Activated T-helper 17 cell treated with anti-CD3 and anti-CD28 coated beads, Interleukin-2, amount 50 U/mL, for 72 hours (primary cell): ENCODE results near the gene AGAP1. TPM values are rescaled to one million over a fixed set of nuclear protein-coding genes. Genes with fewer than 3 reads are reported as not detected.

ENCODE experiments used
- ATAC-seq: fragments of 150-1000 bp; cut with Tn5 transposase; replicated peaks from 2 replicates; pipeline ENCODE4 v1.10.0; 2021; ENCODE audit warnings: mild to moderate bottlenecking, moderate library complexity
- H3K27ac Mint-ChIP-seq: one replicate; pipeline ENCODE4 v1.8.0; 2022; ENCODE audit warnings: mixed read lengths
- H3K27me3 Mint-ChIP-seq: one replicate; pipeline ENCODE4 v1.8.0; 2022; ENCODE audit warnings: mixed read lengths
- H3K36me3 Mint-ChIP-seq: one replicate; pipeline ENCODE4 v1.8.0; 2022; ENCODE audit warnings: low read depth, mild to moderate bottlenecking, mixed read lengths
- H3K4me1 Mint-ChIP-seq: one replicate; pipeline ENCODE4 v1.8.0; 2022; ENCODE audit warnings: mixed read lengths
- H3K4me3 Mint-ChIP-seq: one replicate; pipeline ENCODE4 v1.8.0; 2022; ENCODE audit warnings: mild to moderate bottlenecking, mixed read lengths
- H3K9me3 Mint-ChIP-seq: one replicate; pipeline ENCODE4 v1.8.0; 2022; ENCODE audit warnings: mixed read lengths
- total RNA-seq, 2 donors: library from RNA; stranded (reverse); gene quantifications; one replicate each; pipeline ENCODE4 v1.2.3, GENCODE V29; 2022

The AGAP1 gene
- total RNA-seq, 2 donors from 2014 or later, result 2.2 to 5.3 TPM

DNA sequence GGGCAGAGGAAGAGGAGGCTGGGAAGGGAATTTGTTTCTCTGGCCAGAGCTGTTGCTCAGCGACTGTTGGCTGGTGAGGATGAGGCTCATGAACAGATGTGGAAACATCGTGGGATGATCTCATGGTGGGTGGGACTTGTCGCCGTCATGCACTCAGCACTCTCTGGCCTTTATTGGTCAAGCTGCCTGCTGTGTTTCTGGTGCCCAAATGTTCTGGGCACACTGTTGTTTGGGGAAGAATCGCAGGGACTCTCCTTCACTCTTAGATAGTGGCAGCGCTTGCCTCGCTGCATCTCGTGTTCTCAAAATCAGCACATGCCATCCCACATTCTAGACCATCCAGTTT lies 145.6 kb downstream of the AGAP1 start:
- Mint-ChIP-seq H3K36me3 (no peaks in the 10 kb centered on the region), H3K27ac (no peak overlapping the region), H3K27me3 (peaks cover 24% of the 10 kb centered on the region), H3K4me1 (peaks cover 6% of the 10 kb centered on the region), H3K4me3 (peak overlapping the region; percentile 13), H3K9me3 (no peaks in the 10 kb centered on the region)
- peak; percentile 58 for ATAC-seq

DNA sequence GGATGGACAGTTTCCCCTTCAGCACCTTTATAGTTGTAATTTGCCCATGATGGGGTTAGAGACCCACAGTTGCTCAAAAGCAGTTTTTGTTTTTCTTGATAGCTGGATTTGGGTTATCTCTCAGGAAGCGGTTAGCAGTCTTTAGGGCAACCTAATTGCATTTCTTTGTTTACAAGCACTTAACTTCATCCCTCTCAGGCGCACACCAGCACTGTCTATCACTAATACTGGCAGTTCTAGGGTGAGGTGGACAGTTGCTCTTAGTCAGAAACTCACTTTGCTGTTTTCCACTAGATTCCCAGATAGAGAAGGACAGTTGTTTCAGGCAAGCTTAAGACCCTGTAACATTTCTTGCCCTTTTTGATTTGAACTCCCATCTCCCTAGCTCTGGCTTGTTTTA lies 146.0 kb downstream of the AGAP1 start:
- peaks cover 24% of the 10 kb centered on the region for H3K27me3 Mint-ChIP-seq
- H3K9me3 Mint-ChIP-seq, result no peaks in the 10 kb centered on the region
- H3K27ac Mint-ChIP-seq, result no peak overlapping the region
- peaks cover 6% of the 10 kb centered on the region for H3K4me1 Mint-ChIP-seq
- peak; percentile 9 for ATAC-seq
- no peaks in the 10 kb centered on the region for H3K36me3 Mint-ChIP-seq
- H3K4me3 Mint-ChIP-seq, result peak overlapping the region; percentile 13

DNA sequence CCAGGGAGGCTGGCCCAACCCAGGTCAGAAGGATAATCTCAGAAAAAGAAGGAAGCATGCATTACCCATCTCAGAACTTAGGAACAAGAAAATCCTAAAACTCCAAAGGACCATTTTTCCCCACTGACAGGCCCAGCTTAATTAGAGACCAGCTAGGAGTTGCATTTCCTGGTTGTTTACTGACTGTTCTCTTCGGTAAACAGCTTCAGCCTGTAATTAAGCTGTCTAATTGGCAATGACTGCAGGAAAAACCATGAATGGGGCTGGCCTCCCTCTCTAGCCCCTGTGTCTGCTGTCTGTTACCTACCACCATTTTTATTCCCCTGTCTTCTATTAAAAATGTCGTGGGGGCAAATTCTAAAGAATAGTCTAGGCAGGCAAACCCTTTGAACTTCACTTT lies 146.5 kb downstream of the AGAP1 start:
- Mint-ChIP-seq H3K4me3 (no peak overlapping the region), H3K9me3 (no peaks in the 10 kb centered on the region), H3K36me3 (no peaks in the 10 kb centered on the region), H3K27ac (no peak overlapping the region), H3K4me1 (peaks cover 6% of the 10 kb centered on the region), H3K27me3 (peaks cover 24% of the 10 kb centered on the region)
- ATAC-seq, result no peak

DNA sequence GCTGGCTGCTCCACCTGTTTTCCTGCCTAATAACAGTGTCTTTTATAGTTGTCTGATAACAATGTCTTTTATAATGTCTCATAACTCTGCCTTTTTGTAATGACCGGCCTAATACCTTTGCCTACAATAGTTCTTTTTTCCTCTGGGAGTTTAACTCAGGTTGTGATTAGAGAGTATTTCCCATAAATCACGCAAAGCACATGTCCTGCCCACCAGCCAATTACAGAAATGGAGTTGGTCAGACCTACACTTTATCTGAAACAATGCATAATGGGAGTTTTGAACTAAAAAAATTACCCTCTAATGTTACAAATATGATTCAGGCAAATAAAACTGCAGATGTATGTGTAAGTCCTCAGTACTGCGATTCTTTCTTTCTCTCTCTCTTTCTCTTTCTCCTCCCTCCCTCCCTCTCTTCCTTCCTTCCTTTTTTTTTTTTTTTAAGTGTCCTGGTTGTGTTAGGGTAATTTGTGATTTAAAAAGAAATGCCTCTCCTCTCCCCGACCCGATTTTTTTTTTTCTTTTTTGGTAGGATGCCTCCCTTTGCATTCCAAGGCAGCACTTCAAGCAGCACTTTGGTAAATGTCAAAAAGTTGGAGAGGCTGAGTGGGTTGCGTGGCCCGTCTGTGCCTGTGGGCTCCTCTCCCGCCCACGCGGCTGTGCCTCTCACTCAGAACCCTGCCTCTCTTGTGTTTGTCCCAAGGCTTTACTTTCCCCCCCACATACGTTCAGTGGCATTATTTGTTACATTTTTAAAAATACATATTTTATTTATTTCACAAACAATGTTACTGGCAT lies 147.3 kb downstream of the AGAP1 start:
- Mint-ChIP-seq H3K9me3 (no peaks in the 10 kb centered on the region), H3K27ac (no peak overlapping the region), H3K27me3 (peaks cover 24% of the 10 kb centered on the region), H3K4me1 (peaks cover 6% of the 10 kb centered on the region), H3K4me3 (peak overlapping the region; percentile 55), H3K36me3 (no peaks in the 10 kb centered on the region)
- peak; percentile 29 for ATAC-seq

DNA sequence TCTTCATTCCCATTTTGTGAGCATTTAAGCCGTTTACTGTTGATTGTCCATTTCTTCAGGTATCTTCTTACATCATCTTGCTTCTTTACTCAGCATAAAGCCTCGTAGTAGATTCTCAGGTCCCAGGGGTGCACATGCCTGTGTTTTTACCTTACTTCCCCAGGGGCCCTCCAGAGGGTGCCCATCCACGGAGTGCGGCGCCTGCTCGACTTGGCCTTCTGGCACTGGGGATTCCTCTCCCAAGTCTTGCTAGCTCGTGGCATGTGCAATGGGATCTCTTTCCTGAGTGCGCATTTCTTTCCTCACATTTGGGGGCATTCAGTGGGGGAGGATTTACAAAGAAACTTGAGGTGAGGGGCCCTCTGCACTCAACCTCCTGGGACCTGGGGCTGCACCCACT lies 148.1 kb downstream of the AGAP1 start:
- H3K36me3 Mint-ChIP-seq, result no peaks in the 10 kb centered on the region
- H3K9me3 Mint-ChIP-seq, result no peaks in the 10 kb centered on the region
- no peak overlapping the region for H3K27ac Mint-ChIP-seq
- no peak overlapping the region for H3K4me3 Mint-ChIP-seq
- H3K4me1 Mint-ChIP-seq, result peaks cover 6% of the 10 kb centered on the region
- no peak for ATAC-seq
- H3K27me3 Mint-ChIP-seq, result peaks cover 24% of the 10 kb centered on the region

DNA sequence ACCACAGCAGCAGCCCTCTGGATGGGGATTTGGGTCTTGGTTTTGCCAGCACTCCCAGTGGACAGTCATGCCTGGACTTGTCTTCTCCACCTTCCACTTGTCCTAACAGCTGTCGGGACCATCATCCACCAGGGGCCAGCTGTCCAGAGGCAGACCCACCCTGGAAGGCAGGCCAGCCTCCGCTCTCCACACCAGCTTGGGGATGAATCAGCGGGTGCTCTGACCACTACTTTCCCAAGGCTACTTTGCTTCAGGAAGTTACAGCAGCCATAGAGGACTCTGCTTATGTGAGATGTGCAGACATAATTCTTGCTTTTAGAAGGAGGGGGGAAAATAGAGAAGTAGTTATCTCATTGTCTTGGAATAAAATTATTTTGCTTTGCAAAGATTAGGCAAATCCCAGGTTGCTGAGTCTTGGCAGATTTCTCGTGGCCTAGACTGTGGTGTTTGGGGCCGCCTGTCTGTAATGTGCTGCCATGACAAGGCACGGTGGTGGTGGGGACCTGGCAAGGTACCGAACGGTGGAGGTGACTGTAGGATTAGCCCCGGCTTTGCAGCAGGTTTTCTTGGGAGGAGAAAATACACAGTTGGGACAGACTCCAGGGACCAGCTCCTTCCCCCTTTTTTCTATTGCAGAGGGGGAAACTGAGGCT lies 148.7 kb downstream of the AGAP1 start:
- H3K4me1 Mint-ChIP-seq, result peaks cover 6% of the 10 kb centered on the region
- H3K9me3 Mint-ChIP-seq, result no peaks in the 10 kb centered on the region
- H3K4me3 Mint-ChIP-seq, result no peak overlapping the region
- no peak for ATAC-seq
- no peaks in the 10 kb centered on the region for H3K36me3 Mint-ChIP-seq
- H3K27me3 Mint-ChIP-seq, result peaks cover 24% of the 10 kb centered on the region
- no peak overlapping the region for H3K27ac Mint-ChIP-seq

DNA sequence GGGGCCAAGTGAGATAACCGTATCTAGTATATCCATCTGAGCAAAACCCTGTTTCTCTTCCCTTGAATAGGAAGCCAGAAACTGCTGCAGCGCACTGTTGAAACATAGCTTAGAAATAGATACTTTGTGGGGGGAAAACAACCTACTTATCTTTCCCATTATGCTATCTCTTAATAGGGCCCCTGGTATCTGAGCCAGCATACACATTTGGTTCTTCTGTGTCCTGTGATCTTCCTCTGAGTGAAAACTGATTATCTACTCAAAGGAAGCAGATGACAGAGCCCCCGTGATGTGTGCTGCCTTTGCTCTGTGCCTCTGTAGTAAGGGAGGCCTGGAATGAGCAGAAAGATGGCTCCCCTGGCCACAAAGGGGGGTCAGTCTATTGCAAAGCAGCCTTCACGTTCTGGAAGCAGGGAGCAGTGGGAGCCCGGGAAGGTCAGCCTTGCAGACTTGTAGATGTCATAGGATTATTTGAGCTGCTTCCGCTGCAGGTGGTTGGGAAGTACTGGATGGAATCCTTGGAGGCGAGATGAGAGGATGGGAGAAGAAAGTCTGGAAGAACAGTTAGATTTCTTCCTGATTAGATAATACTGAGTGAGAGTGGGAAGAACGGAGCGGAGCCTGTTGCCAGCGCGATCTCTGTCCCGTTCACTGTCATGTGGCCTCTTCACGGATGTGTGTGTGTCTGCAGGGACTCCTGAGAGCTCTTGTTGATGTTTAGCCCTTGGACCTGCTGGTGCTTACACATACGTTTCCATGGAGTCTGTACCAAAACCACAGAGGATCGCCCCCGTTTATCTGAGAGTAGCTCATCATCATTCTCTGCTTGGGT lies 150.1 kb downstream of the AGAP1 start:
- H3K4me3 Mint-ChIP-seq, result no peak overlapping the region
- peaks cover 3% of the 10 kb centered on the region for H3K4me1 Mint-ChIP-seq
- no peaks in the 10 kb centered on the region for H3K9me3 Mint-ChIP-seq
- H3K36me3 Mint-ChIP-seq, result no peaks in the 10 kb centered on the region
- H3K27ac Mint-ChIP-seq, result no peak overlapping the region
- H3K27me3 Mint-ChIP-seq, result peaks cover 25% of the 10 kb centered on the region
- ATAC-seq, result no peak

DNA sequence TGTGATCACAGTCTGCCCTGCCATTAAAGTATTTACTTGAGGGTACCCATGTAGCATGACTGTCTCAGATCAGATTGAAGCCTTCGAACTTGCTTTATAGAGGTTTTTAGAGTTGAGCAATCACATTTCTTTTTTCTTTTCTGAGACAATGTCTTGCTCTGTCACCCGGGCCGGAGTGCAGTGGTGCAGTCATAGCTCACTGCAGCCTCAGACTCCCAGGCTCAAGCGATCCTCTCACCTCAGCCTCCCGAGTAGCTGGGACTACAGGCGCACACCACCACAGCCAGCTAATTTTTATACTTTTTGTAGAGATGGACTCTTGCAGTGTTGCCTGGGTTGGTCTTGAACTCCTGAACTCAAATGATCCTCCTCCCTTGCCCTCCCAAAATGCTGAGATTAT lies 153.4 kb downstream of the AGAP1 start:
- Mint-ChIP-seq H3K4me3 (no peak overlapping the region), H3K27me3 (peaks cover 22% of the 10 kb centered on the region), H3K27ac (no peak overlapping the region), H3K36me3 (no peaks in the 10 kb centered on the region), H3K9me3 (no peaks in the 10 kb centered on the region), H3K4me1 (no peaks in the 10 kb centered on the region)
- no peak for ATAC-seq

DNA sequence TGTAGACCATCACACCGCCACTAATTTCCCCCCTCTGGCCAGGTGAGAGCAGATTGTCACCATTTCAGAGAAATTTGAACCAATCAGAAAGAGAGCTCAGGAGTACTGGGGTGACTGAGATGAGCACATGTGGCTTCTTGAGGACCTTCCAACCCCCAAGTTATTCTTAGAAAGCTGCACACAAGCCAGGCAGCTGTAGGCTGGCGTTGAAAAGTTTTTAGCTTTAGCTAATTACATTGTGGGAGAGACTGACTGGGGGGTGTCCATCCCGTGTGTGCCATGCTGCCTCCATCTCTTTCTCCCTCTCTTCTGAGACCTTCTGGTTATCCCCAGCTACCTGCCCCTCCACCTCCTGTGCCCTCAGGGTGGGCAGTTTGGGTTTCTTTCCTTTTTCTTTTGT lies 154.0 kb downstream of the AGAP1 start:
- no peak for ATAC-seq
- H3K36me3 Mint-ChIP-seq, result no peaks in the 10 kb centered on the region
- no peaks in the 10 kb centered on the region for H3K9me3 Mint-ChIP-seq

DNA sequence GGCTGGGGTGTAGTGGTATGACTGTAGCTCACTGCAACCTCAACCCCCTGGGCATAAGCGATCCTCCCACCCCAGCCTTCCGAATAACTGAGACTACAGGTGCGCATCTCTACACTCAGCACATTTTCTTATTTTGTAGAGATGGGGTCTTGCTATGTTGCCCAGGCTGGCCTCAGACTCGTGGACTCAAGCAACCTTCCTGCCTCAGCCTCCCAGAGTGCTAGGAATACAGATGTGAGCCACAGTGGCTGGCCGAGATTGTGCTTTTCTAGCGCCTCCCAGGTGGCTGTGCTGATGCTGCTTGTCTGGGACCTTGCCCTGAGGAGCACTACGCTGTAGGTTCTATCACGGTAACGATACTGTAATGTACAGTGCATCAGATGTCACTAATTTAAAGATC lies 155.6 kb downstream of the AGAP1 start:
- ATAC-seq, result no peak
- H3K9me3 Mint-ChIP-seq, result no peaks in the 10 kb centered on the region
- H3K27me3 Mint-ChIP-seq, result peaks cover 16% of the 10 kb centered on the region
- no peaks in the 10 kb centered on the region for H3K4me1 Mint-ChIP-seq
- H3K27ac Mint-ChIP-seq, result no peak overlapping the region
- no peaks in the 10 kb centered on the region for H3K36me3 Mint-ChIP-seq
- no peak overlapping the region for H3K4me3 Mint-ChIP-seq

More for the DNA sequence above, 154.0 kb downstream of the AGAP1 start:
- H3K27me3 Mint-ChIP-seq, result peaks cover 19% of the 10 kb centered on the region
- H3K27ac Mint-ChIP-seq, result no peak overlapping the region
- H3K4me3 Mint-ChIP-seq, result no peak overlapping the region
- no peaks in the 10 kb centered on the region for H3K4me1 Mint-ChIP-seq

DNA sequence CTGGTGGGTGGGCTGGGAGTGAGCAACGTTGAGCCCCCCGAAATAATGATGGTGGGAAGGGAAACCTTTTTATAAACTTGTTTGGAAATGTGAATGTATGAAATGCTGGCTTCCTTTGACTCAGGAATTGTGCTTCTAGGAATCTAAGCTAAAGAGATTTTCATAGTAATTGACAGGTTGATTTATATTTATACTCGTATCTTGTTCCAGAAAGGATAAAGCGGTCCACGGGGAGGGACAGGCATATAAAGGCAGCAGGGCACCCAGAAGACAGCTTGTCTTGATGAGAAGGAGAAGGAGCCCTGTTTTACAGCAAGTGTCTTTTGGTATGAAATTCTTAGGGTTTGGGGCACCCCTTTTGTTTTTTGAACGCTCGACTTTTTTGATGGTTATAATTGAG lies 157.8 kb downstream of the AGAP1 start:
- H3K9me3 Mint-ChIP-seq, result no peaks in the 10 kb centered on the region
- H3K4me3 Mint-ChIP-seq, result no peak overlapping the region
- no peaks in the 10 kb centered on the region for H3K4me1 Mint-ChIP-seq
- ATAC-seq, result no peak
- no peak overlapping the region for H3K27ac Mint-ChIP-seq
- peaks cover 22% of the 10 kb centered on the region for H3K27me3 Mint-ChIP-seq
- H3K36me3 Mint-ChIP-seq, result no peaks in the 10 kb centered on the region

DNA sequence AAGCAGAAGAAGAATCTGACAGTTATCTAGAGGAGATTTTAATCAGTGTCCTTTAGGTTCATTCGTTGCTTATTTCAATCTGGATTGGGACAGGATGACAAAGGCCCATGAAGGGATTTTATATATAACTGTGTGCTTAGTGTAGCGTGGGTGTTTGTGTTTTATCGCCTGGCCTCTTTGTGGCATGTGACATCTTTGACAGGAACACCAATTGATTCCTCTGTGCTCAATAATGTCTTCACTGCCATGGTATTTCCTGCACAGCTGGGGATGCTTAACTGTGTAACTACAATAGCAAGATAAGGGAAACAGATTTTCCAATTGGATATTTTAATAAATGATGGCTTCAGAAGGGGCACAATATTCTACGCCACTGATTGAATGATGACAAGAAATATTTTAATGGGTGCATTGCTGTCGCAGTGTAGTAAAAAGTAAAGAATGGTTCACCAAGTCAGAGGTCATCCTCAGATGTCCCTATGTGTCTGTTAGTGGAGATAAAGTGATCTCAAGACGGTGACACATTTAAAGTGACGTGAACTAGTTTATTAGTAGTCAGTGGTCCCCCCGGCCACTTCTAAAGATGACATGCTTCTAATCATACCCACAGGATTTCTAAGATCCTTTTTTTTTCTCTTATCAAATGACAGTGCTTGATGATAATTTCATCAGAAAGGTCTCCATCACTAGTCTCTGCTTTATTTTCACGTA lies 160.4 kb downstream of the AGAP1 start:
- Mint-ChIP-seq H3K27ac (no peak overlapping the region), H3K9me3 (no peaks in the 10 kb centered on the region), H3K4me3 (no peak overlapping the region), H3K36me3 (no peaks in the 10 kb centered on the region), H3K4me1 (no peaks in the 10 kb centered on the region), H3K27me3 (peaks cover 34% of the 10 kb centered on the region)
- ATAC-seq, result no peak

DNA sequence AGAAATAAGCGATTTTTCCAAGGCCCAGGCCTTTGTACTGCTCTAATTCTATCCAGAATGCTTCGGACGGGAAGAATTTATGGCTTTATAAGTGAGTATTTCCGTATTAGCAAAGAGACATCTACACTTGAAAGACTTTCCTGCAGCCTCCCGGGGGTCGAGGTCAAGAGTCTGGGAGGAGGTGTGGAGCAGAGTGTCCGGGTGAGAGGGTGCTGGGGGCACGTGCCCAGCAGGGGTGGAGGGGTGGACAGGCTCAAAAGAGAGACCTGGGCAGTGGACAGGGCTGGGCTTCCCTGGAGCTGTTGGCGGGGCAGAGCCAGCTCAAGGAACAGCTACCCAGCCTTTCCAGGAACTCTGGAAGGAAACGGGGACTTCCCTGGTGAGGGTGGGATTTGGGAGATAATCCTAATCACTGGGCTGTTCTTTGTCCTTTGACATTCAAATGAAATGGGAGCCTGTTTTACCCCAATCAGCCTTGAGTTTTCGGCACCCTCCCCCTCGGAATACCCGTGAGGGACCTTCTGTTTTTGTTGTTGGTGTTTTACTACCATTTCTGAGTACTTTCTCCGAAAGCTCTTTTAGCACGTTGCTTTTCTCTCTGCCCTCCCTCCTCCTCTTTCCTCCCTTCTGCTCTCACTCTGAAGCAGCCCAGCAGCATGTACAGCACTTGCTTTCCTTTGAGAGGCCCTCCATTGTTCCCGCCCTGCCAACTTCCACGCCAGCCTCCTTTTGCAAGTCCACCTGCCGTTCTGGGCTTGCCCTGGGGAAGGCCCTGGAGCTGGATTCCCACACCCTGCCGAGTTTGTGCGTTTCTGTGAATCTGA lies 164.7 kb downstream of the AGAP1 start:
- H3K27ac Mint-ChIP-seq, result no peak overlapping the region
- H3K4me3 Mint-ChIP-seq, result no peak overlapping the region
- H3K27me3 Mint-ChIP-seq, result peaks cover 46% of the 10 kb centered on the region
- H3K4me1 Mint-ChIP-seq, result no peaks in the 10 kb centered on the region
- no peaks in the 10 kb centered on the region for H3K9me3 Mint-ChIP-seq
- no peak for ATAC-seq
- no peaks in the 10 kb centered on the region for H3K36me3 Mint-ChIP-seq
